ENCODE data around the gene TYMS. TPM values are rescaled to one million over a fixed set of nuclear protein-coding genes. Genes with fewer than 3 reads are reported as not detected.

The TYMS gene
- total RNA-seq, 2 donors from 2014 or later = 1.2 to 8.2 TPM

DNA sequence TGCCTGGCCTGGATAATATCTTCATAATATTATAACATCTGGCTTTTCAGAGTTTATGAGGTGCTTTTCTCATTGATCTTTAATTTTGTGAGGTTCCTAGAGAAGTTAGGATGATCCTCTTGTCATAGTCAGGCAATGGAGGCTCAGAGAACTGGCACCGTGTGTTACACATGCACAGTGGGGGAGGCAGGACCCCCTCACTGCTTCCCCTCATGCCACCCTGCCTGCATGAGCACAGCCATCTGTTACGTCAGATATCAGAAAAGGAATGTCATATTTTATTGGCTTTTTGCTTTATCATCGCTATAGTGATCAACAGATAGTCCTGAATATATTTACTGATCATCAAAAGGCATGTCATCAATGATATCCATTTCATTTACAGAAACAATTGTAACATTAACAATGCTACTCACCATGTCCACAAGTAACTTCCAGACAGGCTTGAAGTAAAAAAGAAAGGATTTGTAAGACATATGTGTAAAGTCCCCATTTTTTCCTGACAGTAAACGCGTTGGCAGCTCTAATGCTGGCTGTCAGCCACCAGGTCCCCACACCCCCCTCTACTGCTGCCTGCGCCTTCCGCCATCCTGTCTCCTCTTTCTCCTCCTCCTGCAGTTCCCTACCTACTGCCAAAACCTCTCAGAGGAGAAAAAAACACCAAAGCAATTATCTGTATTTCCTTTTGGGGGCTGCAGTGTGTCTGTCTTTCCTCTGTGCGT lies 36.2 kb downstream of the TYMS start:
- Histone ChIP-seq H3K4me1 (ENCODE audit: control insufficient read depth in 1 of 2, low read depth in 2 of 2) (no peaks in the 10 kb centered on the region), H3K4me3 (no peak overlapping the region), H3K36me3 (peaks cover 4% of the 10 kb centered on the region), H3K27ac (no peak overlapping the region), H3K9me3 (no peaks in the 10 kb centered on the region), H3K27me3 (replicated peaks; ENCODE audit: insufficient read depth) (no peaks in the 10 kb centered on the region)
- ATAC-seq (ENCODE audit: insufficient number of reproducible peaks, low FRiP score, low read depth) = no peak
- DNase-seq (ENCODE audit: low spot score) = no peak
- TF ChIP-seq, protein P1, sequence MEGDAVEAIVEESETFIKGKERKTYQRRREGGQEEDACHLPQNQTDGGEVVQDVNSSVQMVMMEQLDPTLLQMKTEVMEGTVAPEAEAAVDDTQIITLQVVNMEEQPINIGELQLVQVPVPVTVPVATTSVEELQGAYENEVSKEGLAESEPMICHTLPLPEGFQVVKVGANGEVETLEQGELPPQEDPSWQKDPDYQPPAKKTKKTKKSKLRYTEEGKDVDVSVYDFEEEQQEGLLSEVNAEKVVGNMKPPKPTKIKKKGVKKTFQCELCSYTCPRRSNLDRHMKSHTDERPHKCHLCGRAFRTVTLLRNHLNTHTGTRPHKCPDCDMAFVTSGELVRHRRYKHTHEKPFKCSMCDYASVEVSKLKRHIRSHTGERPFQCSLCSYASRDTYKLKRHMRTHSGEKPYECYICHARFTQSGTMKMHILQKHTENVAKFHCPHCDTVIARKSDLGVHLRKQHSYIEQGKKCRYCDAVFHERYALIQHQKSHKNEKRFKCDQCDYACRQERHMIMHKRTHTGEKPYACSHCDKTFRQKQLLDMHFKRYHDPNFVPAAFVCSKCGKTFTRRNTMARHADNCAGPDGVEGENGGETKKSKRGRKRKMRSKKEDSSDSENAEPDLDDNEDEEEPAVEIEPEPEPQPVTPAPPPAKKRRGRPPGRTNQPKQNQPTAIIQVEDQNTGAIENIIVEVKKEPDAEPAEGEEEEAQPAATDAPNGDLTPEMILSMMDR (IDR thresholded peaks at IDR 0.05) = no peak

DNA sequence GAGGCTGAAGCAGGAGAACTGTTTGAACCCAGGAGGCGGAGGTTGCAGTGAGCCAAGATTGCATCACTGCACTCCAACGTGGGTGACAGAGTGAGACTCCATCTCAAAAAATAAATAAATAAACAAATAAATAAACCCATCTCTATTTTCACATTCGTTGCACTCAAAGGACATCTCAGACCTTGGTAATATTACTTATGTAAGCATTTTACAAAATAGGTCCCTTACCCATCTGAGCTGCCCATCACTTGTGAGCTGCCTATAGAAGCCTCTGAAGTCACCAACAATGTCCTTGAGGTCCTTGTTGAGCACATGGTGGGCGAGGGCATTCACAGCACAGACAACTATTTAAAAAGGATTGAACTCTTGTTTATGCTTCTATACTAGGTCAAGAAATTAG lies 39.6 kb downstream of the TYMS start:
- H3K4me1 ChIP-seq (ENCODE audit: control insufficient read depth in 1 of 2, low read depth in 2 of 2) = no peaks in the 10 kb centered on the region
- TF ChIP-seq, protein P1 (IDR thresholded peaks at IDR 0.05) = no peak

DNA sequence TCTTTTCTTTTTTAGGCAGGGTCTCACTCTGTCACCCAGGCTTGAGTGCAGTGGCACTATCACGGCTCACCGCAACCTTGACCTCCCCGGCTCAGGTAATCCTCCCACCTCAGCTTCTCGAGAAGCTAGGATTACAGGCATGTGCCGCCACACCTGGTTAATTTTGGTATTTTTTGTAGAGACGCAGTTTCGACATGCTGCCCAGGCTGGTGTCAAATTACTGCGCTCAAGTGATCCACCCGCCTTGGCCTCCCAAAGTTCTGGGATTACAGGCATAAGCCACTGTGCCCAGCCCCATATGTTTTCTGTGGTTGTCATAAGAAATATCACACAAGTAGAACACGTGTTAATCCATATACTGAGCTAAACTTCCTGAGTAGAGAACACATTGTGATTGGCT lies 40.3 kb downstream of the TYMS start:
- DNase-seq (ENCODE audit: low spot score) (no peak), ATAC-seq (ENCODE audit: insufficient number of reproducible peaks, low FRiP score, low read depth) (no peak)
- Histone ChIP-seq H3K4me3 (no peak overlapping the region), H3K36me3 (peaks cover 4% of the 10 kb centered on the region), H3K4me1 (ENCODE audit: control insufficient read depth in 1 of 2, low read depth in 2 of 2) (no peaks in the 10 kb centered on the region), H3K27ac (no peak overlapping the region), H3K27me3 (replicated peaks; ENCODE audit: insufficient read depth) (no peaks in the 10 kb centered on the region), H3K9me3 (no peaks in the 10 kb centered on the region)
- TF ChIP-seq, protein P1 (IDR thresholded peaks at IDR 0.05) = no peak

More for the DNA sequence above, 39.6 kb downstream of the TYMS start:
- Histone ChIP-seq H3K36me3 (peaks cover 4% of the 10 kb centered on the region), H3K4me3 (no peak overlapping the region), H3K9me3 (no peaks in the 10 kb centered on the region), H3K27me3 (replicated peaks; ENCODE audit: insufficient read depth) (no peaks in the 10 kb centered on the region), H3K27ac (no peak overlapping the region)
- ATAC-seq (ENCODE audit: insufficient number of reproducible peaks, low FRiP score, low read depth) (no peak), DNase-seq (ENCODE audit: low spot score) (no peak)

DNA sequence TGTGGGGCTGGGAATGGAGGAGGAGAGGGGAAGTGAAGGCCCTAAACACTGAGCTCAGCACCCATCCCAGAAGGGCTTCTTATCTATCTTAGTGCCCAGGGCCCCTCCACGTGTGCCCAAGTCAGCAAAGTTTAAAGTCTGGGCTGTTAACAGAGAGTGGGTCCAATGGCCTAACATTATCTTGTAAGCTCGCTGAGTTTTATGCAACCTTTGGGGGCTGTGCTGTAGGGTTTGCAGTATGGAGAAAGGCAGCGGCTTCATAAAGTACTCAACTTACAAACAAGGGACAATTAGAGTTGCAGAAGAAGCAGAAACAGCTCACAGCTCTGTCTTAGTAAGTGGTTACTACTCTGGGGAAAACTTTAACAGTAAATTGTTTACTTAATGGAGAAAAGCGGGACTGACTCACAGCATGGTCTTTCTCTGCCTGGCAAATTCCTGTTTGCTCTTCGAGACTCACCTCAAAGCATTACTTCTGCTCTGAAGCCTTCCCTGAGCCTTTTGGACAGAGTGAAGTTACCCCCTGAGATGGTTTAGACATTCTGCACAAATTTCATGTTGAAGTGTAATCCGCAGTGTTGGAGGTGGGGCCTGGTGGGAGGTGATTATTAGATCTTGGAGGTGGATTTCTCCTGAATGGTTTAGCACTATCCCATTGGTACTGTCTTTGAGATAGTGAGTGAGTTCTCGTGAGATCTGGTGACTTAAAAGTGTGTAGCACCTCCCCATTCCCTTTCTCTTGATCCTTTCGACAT lies 45.9 kb downstream of the TYMS start:
- DNase-seq (ENCODE audit: low spot score) = no peak
- no peak overlapping the region for H3K4me3 ChIP-seq
- no peaks in the 10 kb centered on the region for H3K36me3 ChIP-seq
- H3K27me3 ChIP-seq (replicated peaks; ENCODE audit: insufficient read depth) = no peaks in the 10 kb centered on the region
- ATAC-seq (ENCODE audit: insufficient number of reproducible peaks, low FRiP score, low read depth) = no peak
- H3K4me1 ChIP-seq (ENCODE audit: control insufficient read depth in 1 of 2, low read depth in 2 of 2) = no peaks in the 10 kb centered on the region
- TF ChIP-seq, protein P1 (IDR thresholded peaks at IDR 0.05) = no peak
- no peak overlapping the region for H3K27ac ChIP-seq
- H3K9me3 ChIP-seq = no peaks in the 10 kb centered on the region

DNA sequence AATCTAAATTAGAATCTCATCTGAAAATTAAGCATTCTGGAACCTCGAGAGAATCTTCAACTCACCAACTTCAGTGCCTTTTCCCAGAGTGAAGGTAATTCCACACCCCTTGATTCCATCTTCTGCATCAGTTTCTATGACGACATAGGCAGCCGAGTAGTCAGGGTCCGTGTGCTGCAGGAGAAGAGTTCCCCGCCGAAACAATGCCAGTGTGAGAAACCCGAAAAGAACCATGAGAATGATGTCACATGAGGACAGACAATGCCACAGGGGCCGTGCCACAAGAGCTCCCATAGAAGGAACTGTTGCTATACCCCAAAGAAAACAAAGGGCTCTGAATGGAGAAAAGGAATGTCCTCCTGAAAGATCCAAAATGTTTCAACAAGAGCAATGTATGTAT lies 49.0 kb downstream of the TYMS start:
- DNase-seq (ENCODE audit: low spot score) (no peak), ATAC-seq (ENCODE audit: insufficient number of reproducible peaks, low FRiP score, low read depth) (no peak)
- no peak overlapping the region for H3K27ac ChIP-seq
- H3K4me1 ChIP-seq (ENCODE audit: control insufficient read depth in 1 of 2, low read depth in 2 of 2) = peaks cover 0 to 11% of the 10 kb centered on the region in 2 donors
- TF ChIP-seq, protein P1 (IDR thresholded peaks at IDR 0.05) = no peak
- H3K4me3 ChIP-seq = no peak overlapping the region
- H3K36me3 ChIP-seq = no peaks in the 10 kb centered on the region
- no peaks in the 10 kb centered on the region for H3K27me3 ChIP-seq (replicated peaks; ENCODE audit: insufficient read depth)
- no peaks in the 10 kb centered on the region for H3K9me3 ChIP-seq
